ENCODE data around the gene UCHL1. TPM values are rescaled to one million over a fixed set of nuclear protein-coding genes. Genes with fewer than 3 reads are reported as not detected.

Gene UCHL1
- total and polyA plus RNA-seq, 2 donors from 2014 or later, result 35.8 to 353 TPM

DNA sequence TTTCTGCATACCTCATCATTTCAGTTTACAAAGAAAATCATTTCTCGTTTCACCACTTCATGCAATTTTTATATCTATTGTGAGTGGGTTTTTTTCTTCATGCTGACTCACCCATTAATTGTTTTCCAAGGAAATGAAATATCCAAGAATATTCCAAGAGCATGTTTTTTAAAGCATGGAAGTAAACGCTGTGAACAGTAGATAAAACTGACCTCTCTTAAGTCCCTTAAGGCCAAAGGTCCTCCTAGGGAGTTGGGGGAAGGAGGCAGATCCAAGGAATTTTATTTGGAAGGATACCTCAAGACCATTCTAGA lies 39.8 kb upstream of the UCHL1 start:
- DNase-seq (no peak), FAIRE-seq (no peak)
- Histone ChIP-seq H3K27ac (ENCODE audit: low read depth in 2 of 2, low read length in 2 of 2) (peak overlapping the region; percentile 95 to 96), H3K4me1 (ENCODE audit: control insufficient read depth in 2 of 3, insufficient read depth in 2 of 3, low read depth in 1 of 3, low read length in 3 of 3) (peaks cover 0 to 11% (median 7%) of the 10 kb centered on the region in 3 donors), H3K27me3 (ENCODE audit: control insufficient read depth, insufficient read depth, low read length) (no peaks in the 10 kb centered on the region), H3K9ac (ENCODE audit: low read length in 3 of 3) (peak overlapping the region in 2 of 3 donors; percentile 65 to 96), H3K4me3 (ENCODE audit: low read length in 3 of 3) (peak overlapping the region; percentile 81 to 89 (median 87)), H3K36me3 (ENCODE audit: control insufficient read depth in 2 of 3, insufficient read depth in 3 of 3, low read length in 3 of 3) (no peaks in the 10 kb centered on the region), H3K9me3 (ENCODE audit: control insufficient read depth in 2 of 3, insufficient read depth in 1 of 3, low read length in 3 of 3) (no peaks in the 10 kb centered on the region)
- intact Hi-C loops (cut with DNase I), result loop anchor here (10.0 kb wide), 1 partner anchor 282 kb away; no protein-coding TSS in a partner anchor
- TF ChIP-seq, protein P1, sequence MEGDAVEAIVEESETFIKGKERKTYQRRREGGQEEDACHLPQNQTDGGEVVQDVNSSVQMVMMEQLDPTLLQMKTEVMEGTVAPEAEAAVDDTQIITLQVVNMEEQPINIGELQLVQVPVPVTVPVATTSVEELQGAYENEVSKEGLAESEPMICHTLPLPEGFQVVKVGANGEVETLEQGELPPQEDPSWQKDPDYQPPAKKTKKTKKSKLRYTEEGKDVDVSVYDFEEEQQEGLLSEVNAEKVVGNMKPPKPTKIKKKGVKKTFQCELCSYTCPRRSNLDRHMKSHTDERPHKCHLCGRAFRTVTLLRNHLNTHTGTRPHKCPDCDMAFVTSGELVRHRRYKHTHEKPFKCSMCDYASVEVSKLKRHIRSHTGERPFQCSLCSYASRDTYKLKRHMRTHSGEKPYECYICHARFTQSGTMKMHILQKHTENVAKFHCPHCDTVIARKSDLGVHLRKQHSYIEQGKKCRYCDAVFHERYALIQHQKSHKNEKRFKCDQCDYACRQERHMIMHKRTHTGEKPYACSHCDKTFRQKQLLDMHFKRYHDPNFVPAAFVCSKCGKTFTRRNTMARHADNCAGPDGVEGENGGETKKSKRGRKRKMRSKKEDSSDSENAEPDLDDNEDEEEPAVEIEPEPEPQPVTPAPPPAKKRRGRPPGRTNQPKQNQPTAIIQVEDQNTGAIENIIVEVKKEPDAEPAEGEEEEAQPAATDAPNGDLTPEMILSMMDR (IDR thresholded peaks at IDR 0.05; ENCODE audit: borderline replicate concordance, extremely low read depth, insufficient read depth), result no peak

DNA sequence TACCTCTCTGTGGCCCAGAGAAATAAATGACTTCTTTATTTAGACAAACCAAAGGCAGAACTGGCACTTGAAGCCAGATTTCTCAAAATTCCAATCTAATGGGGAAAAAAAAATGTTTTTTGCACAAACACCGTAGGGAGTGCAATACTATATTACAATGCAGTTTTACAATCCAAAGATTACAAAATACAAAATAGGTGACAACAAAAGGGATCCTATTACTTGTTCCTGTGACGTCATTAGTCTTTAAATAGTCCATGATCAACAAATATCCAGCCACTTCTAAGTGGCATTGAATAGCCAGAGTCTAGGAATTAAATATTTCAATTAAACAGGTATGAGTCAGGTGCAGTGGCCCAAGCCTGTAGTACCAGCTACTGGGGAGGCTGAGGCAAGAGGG lies 39.4 kb upstream of the UCHL1 start:
- Histone ChIP-seq H3K36me3 (ENCODE audit: control insufficient read depth in 2 of 3, insufficient read depth in 3 of 3, low read length in 3 of 3) (no peaks in the 10 kb centered on the region), H3K27ac (ENCODE audit: low read depth in 2 of 2, low read length in 2 of 2) (peak overlapping the region in 1 of 2 donors; percentile 96), H3K4me1 (ENCODE audit: control insufficient read depth in 2 of 3, insufficient read depth in 2 of 3, low read depth in 1 of 3, low read length in 3 of 3) (peaks cover 0 to 9% (median 7%) of the 10 kb centered on the region in 3 donors), H3K4me3 (ENCODE audit: low read length in 3 of 3) (no peak overlapping the region), H3K9ac (ENCODE audit: low read length in 3 of 3) (no peak overlapping the region), H3K27me3 (ENCODE audit: control insufficient read depth, insufficient read depth, low read length) (no peaks in the 10 kb centered on the region), H3K9me3 (ENCODE audit: control insufficient read depth in 2 of 3, insufficient read depth in 1 of 3, low read length in 3 of 3) (no peaks in the 10 kb centered on the region)
- DNase-seq, result no peak
- intact Hi-C loops (cut with DNase I), result loop anchor here (10.0 kb wide), 1 partner anchor 283 kb away; no protein-coding TSS in a partner anchor
- TF ChIP-seq, protein P1 (IDR thresholded peaks at IDR 0.05; ENCODE audit: borderline replicate concordance, extremely low read depth, insufficient read depth), result no peak
- FAIRE-seq, result no peak

DNA sequence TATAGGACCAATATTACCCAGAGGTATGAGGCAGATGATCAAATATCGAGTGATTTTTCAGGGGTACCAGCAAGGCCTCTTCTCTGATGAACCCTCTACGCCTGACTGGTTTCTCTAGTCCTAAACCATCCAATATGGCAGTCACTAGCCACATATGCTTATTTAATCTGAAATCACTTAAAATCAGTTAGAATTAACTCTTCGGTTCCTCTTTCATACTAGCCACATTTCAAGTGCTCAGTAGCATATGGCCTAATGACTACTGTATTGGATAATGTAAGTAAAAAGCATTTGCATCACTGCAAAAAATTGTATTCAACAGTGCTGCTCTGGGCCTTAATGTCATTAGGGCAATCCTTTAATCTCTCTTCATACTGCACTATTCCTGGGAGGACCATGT lies 38.0 kb upstream of the UCHL1 start:
- DNase-seq, result no peak
- Histone ChIP-seq H3K4me3 (ENCODE audit: low read length in 3 of 3) (no peak overlapping the region), H3K36me3 (ENCODE audit: control insufficient read depth in 2 of 3, insufficient read depth in 3 of 3, low read length in 3 of 3) (no peaks in the 10 kb centered on the region), H3K4me1 (ENCODE audit: control insufficient read depth in 2 of 3, insufficient read depth in 2 of 3, low read depth in 1 of 3, low read length in 3 of 3) (peaks cover 0 to 8% (median 7%) of the 10 kb centered on the region in 3 donors), H3K9ac (ENCODE audit: low read length in 3 of 3) (no peak overlapping the region), H3K9me3 (ENCODE audit: control insufficient read depth in 2 of 3, insufficient read depth in 1 of 3, low read length in 3 of 3) (no peaks in the 10 kb centered on the region), H3K27me3 (ENCODE audit: control insufficient read depth, insufficient read depth, low read length) (no peaks in the 10 kb centered on the region), H3K27ac (ENCODE audit: low read depth in 2 of 2, low read length in 2 of 2) (no peak overlapping the region)
- TF ChIP-seq, protein P1 (IDR thresholded peaks at IDR 0.05; ENCODE audit: borderline replicate concordance, extremely low read depth, insufficient read depth), result no peak
- intact Hi-C loops (cut with DNase I), result loop anchor here (10.0 kb wide), 1 partner anchor 284 kb away; no protein-coding TSS in a partner anchor
- no peak for FAIRE-seq
